AG09309 (cell line): Measurements from ENCODE around the gene RELA.
"Not testable (repeated sequence)": the region's sequence is repeated elsewhere in the genome, so short reads cannot be mapped to it uniquely, and the experiment has no call there.

Source experiments
- DNase-seq: peaks from one replicate; pipeline ENCODE4 v3.0.0-alpha.2; 2010; ENCODE audit warnings: low read depth
- H3K4me3 ChIP-seq: 2 replicates; pipeline ENCODE4 v1.5.1; 2011; ENCODE audit warnings: mild to moderate bottlenecking, low read depth, low read length, moderate library complexity; ENCODE audit not compliant: control insufficient read depth
- CTCF ChIP-seq: IDR thresholded peaks from 2 replicates; pipeline ENCODE4 v1.5.1; 2011; ENCODE audit warnings: mild to moderate bottlenecking, low read depth, low read length, inconsistent platforms; ENCODE audit not compliant: insufficient read depth, control insufficient read depth; ENCODE audit errors: missing control alignments

The RELA gene

GRCh38 chr11:65642014-65642671, 20.6 kb downstream of the RELA start:
- no peak for DNase-seq
- no peak for TF ChIP-seq CTCF
- no peak overlapping the region for H3K4me3 ChIP-seq

GRCh38 chr11:65641297-65642013, 21.3 kb downstream of the RELA start:
- H3K4me3 ChIP-seq, result no peak overlapping the region
- DNase-seq, result no peak
- TF ChIP-seq CTCF, result no peak

DNA sequence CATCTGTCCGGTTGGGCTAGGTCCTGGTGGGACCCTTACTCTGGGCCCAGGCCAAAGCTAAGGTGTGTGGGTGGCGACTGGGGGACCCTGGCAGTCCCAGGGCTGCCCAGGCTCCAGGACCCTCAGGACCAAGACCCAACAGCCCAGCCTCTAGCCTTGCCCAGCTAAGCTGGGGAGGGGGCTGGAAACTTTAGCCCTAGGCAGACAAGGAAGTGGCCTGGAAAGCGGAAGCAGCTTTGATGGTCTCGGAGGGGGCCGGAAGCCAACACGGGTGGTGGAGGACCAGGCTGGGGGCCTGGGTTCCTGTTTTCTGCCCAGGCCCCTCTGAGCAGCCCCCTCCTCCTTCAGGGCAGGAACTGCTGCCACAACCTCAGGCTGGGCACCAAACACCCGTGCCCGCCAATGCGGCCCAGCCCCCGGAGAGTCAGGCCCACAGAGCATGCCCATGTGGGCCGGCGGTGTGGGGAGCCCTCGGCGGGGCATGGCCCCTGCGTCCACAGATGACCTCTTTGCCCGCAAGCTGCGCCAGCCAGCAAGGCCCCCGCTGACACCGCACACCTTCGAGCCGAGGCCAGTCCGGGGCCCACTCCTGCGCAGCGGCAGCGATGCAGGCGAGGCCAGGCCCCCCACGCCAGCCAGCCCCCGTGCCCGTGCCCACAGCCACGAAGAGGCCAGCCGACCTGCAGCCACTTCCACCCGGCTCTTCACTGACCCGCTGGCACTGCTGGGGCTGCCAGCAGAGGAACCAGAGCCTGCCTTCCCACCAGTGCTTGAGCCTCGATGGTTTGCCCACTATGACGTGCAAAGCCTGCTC, 22.0 kb downstream of the RELA start:
- TF ChIP-seq CTCF, result no peak
- no peak for DNase-seq
- H3K4me3 ChIP-seq, result no peak overlapping the region

DNA sequence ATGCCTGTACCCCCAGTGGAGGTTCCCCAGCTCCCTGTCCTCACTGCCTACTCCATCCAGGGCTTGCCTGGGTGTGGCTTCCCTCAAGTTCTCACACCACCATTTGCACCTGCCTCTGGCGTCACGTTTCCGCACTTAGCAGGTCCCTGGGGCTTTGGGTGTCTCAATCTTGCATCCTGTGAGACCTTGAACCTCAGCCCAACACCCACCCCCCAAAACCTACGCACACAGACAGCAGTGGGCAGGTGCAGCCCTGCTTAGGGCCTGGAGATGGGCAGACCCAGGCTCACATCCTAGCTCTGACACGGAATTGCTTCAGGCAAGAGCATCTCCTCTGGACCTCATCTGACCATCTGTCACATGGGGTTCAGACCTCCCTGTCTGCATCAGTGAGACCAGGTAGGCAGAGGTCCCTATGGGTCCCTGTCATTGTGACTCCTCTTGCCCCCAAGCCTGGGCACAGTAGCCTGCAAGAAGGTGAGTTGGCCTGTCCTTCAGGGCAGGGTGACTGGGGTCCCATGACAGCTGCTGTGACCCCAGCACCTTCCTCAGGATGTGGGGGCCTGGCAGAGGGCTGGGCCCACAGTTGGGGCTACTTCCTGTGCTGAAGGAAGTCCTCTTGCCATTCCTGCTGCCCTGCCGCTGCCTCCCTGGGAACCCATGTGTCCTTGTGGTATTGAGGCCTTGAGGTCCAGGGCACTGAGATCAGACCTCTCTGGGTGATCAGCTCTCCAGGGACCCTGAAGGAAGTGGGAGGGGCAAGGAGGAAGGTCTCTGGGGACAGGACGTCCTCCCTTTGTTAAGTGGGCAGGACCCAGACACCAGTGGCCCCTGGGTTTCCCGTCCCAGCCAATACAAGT, 22.9 kb downstream of the RELA start:
- no peak overlapping the region for H3K4me3 ChIP-seq
- DNase-seq, result no peak

DNA sequence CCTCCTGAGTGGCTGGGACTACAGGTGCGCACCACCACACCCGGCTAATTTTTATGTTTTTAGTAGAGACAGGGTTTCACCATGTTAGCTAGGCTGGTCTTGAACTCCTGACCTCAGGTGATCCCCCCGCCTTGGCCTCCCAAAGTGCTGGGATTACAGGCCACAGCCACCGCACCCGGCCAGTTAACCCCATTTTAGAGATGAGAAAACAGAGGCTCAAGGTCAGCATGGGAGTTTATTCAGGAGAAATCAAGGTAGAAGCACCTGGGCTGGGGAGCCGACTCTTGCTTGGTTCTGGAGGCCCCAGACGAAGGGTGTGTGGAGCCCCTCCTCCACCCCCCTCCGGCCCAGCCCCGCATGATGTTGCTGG, 23.5 kb downstream of the RELA start:
- not testable (repeated sequence) for H3K4me3 ChIP-seq, DNase-seq

More for the DNA sequence above, 22.9 kb downstream of the RELA start:
- no peak for TF ChIP-seq CTCF

- DNase-seq, result peak; percentile 56
- peak within 1 kb of the TSS; percentile 81 for H3K4me3 ChIP-seq
- TF ChIP-seq CTCF, result peak; percentile 66
Observed at GRCh38 chr11:65637794-65638419, 24.8 kb downstream of the RELA start, which contains the start of gene SIPA1. Gene SIPA1 (plus strand): TSS chr11:65638101. CDS start chr11:65640922, 2,821 bp downstream.
